Osteocyte (in vitro differentiated cells): ENCODE measurements around the gene MESD. TPM values are rescaled to one million over a fixed set of nuclear protein-coding genes. Genes with fewer than 3 reads are reported as not detected.

Source experiments
- DNase-seq: peaks from one replicate; pipeline ENCODE4 v3.0.0; 2021; ENCODE audit warnings: mixed read lengths; ENCODE audit not compliant: unreplicated experiment; ENCODE audit errors: extremely low spot score
- H3K27ac Mint-ChIP-seq: one replicate; pipeline ENCODE4 v1.8.0; 2021; ENCODE audit warnings: mild to moderate bottlenecking, mixed read lengths; ENCODE audit not compliant: unreplicated experiment
- H3K27me3 Mint-ChIP-seq: one replicate; pipeline ENCODE4 v1.8.0; 2021; ENCODE audit warnings: mixed read lengths; ENCODE audit not compliant: unreplicated experiment
- H3K36me3 Mint-ChIP-seq: one replicate; pipeline ENCODE4 v1.8.0; 2021; ENCODE audit warnings: mixed read lengths; ENCODE audit not compliant: unreplicated experiment
- H3K4me1 Mint-ChIP-seq: one replicate; pipeline ENCODE4 v1.8.0; 2021; ENCODE audit warnings: mixed read lengths; ENCODE audit not compliant: unreplicated experiment
- H3K4me3 Mint-ChIP-seq: one replicate; pipeline ENCODE4 v1.8.0; 2021; ENCODE audit warnings: mild to moderate bottlenecking, moderate library complexity, mixed read lengths; ENCODE audit not compliant: unreplicated experiment
- H3K9me3 Mint-ChIP-seq: one replicate; pipeline ENCODE4 v1.8.0; 2021; ENCODE audit warnings: mixed read lengths; ENCODE audit not compliant: unreplicated experiment
- CTCF ChIP-seq: fragments of 200-600 bp; sonication (generic); IDR thresholded peaks from 2 replicates; pipeline ENCODE4 v1.5.0; 2021; ENCODE audit warnings: antibody characterized with exemption, mild to moderate bottlenecking, moderate library complexity
- total RNA-seq: library from RNA; stranded (reverse); gene quantifications from 2 replicates; pipeline ENCODE4 v1.2.1, GENCODE V29; 2021

Gene MESD
- total RNA-seq, 1 donor from 2014 or later: 25.3 TPM

- H3K4me1 Mint-ChIP-seq: peaks cover 4% of the 10 kb centered on the region
- peak overlapping the region; percentile 33 for H3K27ac Mint-ChIP-seq
- no peaks in the 10 kb centered on the region for H3K27me3 Mint-ChIP-seq
- no peaks in the 10 kb centered on the region for H3K9me3 Mint-ChIP-seq
- TF ChIP-seq CTCF: no peak
- no peak for DNase-seq
- H3K4me3 Mint-ChIP-seq: no peak overlapping the region
- H3K36me3 Mint-ChIP-seq: peaks cover 82% of the 10 kb centered on the region
These were observed 76.1 kb downstream of the MESD start for GRCh38 chr15:80913541-80913940.

GRCh38 chr15:80912673-80913072 lies 76.9 kb downstream of the MESD start:
- no peak overlapping the region for H3K4me3 Mint-ChIP-seq
- TF ChIP-seq CTCF: no peak
- no peak for DNase-seq
- H3K9me3 Mint-ChIP-seq: no peaks in the 10 kb centered on the region
- H3K27me3 Mint-ChIP-seq: no peaks in the 10 kb centered on the region
- H3K27ac Mint-ChIP-seq: peak overlapping the region; percentile 33
- peaks cover 4% of the 10 kb centered on the region for H3K4me1 Mint-ChIP-seq
- H3K36me3 Mint-ChIP-seq: peaks cover 83% of the 10 kb centered on the region

- Mint-ChIP-seq H3K4me3 (no peak overlapping the region), H3K36me3 (peaks cover 82% of the 10 kb centered on the region), H3K9me3 (no peaks in the 10 kb centered on the region), H3K27me3 (no peaks in the 10 kb centered on the region), H3K4me1 (peaks cover 4% of the 10 kb centered on the region), H3K27ac (peak overlapping the region; percentile 46)
- no peak for TF ChIP-seq CTCF
- no peak for DNase-seq
These were observed 77.8 kb downstream of the MESD start for GRCh38 chr15:80911821-80912220.

GRCh38 chr15:80906159-80906766 lies 83.4 kb downstream of the MESD start:
- no peak for TF ChIP-seq CTCF
- Mint-ChIP-seq H3K27me3 (no peaks in the 10 kb centered on the region), H3K36me3 (peaks cover 90% of the 10 kb centered on the region), H3K27ac (peak overlapping the region; percentile 38), H3K4me3 (no peak overlapping the region), H3K4me1 (peaks cover 38% of the 10 kb centered on the region), H3K9me3 (no peaks in the 10 kb centered on the region)
- DNase-seq: no peak

GRCh38 chr15:80904998-80905397 lies 84.6 kb downstream of the MESD start:
- Mint-ChIP-seq H3K27me3 (no peaks in the 10 kb centered on the region), H3K9me3 (no peaks in the 10 kb centered on the region), H3K27ac (peak overlapping the region; percentile 32), H3K36me3 (peaks cover 85% of the 10 kb centered on the region), H3K4me3 (no peak overlapping the region), H3K4me1 (peaks cover 45% of the 10 kb centered on the region)
- no peak for TF ChIP-seq CTCF
- DNase-seq: no peak
